Keratinocyte (primary cell): ENCODE data around the gene MAP7. TPM values are rescaled to one million over a fixed set of nuclear protein-coding genes. Genes with fewer than 3 reads are reported as not detected.

ENCODE experiments used
- DNase-seq: peaks from one replicate; pipeline ENCODE4 v3.0.0-alpha.2; 2011; ENCODE audit warnings: low read depth, missing footprints, low spot score
- FAIRE-seq: peaks from 2 replicates; lab custom pipeline; 2011; peaks lifted over from hg19 to GRCh38; lab: Jason Lieb, UNC
- H2AFZ ChIP-seq: 2 replicates; pipeline ENCODE4 v1.6.0; 2012; ENCODE audit warnings: low read length, control low read depth, inconsistent platforms; ENCODE audit not compliant: control insufficient read depth
- H3K27ac ChIP-seq: 2 replicates; pipeline ENCODE4 v1.5.1; 2011; ENCODE audit warnings: low read length; ENCODE audit not compliant: control insufficient read depth, insufficient read depth
- H3K27me3 ChIP-seq: 3 replicates; pipeline ENCODE4 v1.6.0; 2011; ENCODE audit warnings: low read length; ENCODE audit not compliant: control insufficient read depth, insufficient read depth; ENCODE audit errors: extremely low read depth
- H3K36me3 ChIP-seq, 2 experiments: 2 replicates in 1 of 2; 3 replicates in 1 of 2; pipeline ENCODE4 v1.5.1; 2011; ENCODE audit warnings: low read length in 2 of 2, mild to moderate bottlenecking in 1 of 2; ENCODE audit not compliant: control insufficient read depth in 2 of 2, insufficient read depth in 2 of 2; ENCODE audit errors: extremely low read depth in 1 of 2
- H3K4me1 ChIP-seq: 3 replicates; pipeline ENCODE4 v1.5.1; 2011; ENCODE audit warnings: low read length; ENCODE audit not compliant: control insufficient read depth, insufficient read depth; ENCODE audit errors: extremely low read depth
- H3K4me2 ChIP-seq: 3 replicates; pipeline ENCODE4 v1.6.0; 2011; ENCODE audit warnings: low read depth, low read length; ENCODE audit not compliant: control insufficient read depth, insufficient read depth; ENCODE audit errors: extremely low read depth
- H3K4me3 ChIP-seq, 3 experiments: fragments of 200-600 bp in 1 of 3; sonication (generic) in 1 of 3; 2 replicates in 2 of 3; 3 replicates in 1 of 3; pipeline ENCODE4 v1.5.1; 2011 to 2016; ENCODE audit warnings: low read length in 3 of 3, mild to moderate bottlenecking in 3 of 3, control low read depth in 2 of 3, inconsistent platforms in 1 of 3, low read depth in 1 of 3, mixed read lengths in 1 of 3, mixed run types in 1 of 3, moderate library complexity in 1 of 3; ENCODE audit not compliant: control insufficient read depth in 2 of 3, insufficient read depth in 2 of 3; ENCODE audit errors: extremely low read depth in 1 of 3
- H3K79me2 ChIP-seq: 2 replicates; pipeline ENCODE4 v1.6.0; 2012; ENCODE audit warnings: low read length; ENCODE audit not compliant: control insufficient read depth, insufficient read depth
- H3K9ac ChIP-seq: 3 replicates; pipeline ENCODE4 v1.6.0; 2011; ENCODE audit warnings: low read length; ENCODE audit not compliant: control insufficient read depth, insufficient read depth; ENCODE audit errors: extremely low read depth
- H3K9me1 ChIP-seq: 3 replicates; pipeline ENCODE4 v1.6.0; 2011; ENCODE audit warnings: low read length; ENCODE audit not compliant: control insufficient read depth, insufficient read depth; ENCODE audit errors: extremely low read depth
- H3K9me3 ChIP-seq: 2 replicates; pipeline ENCODE4 v1.5.1; 2012; ENCODE audit warnings: low read depth, low read length; ENCODE audit not compliant: control insufficient read depth
- H4K20me1 ChIP-seq: 3 replicates; pipeline ENCODE4 v1.6.0; 2011; ENCODE audit warnings: low read length; ENCODE audit not compliant: control insufficient read depth, insufficient read depth; ENCODE audit errors: extremely low read depth
- EZH2 ChIP-seq: IDR thresholded peaks from one replicate; pipeline ENCODE4 v1.6.1; 2012; ENCODE audit warnings: inconsistent platforms, mild to moderate bottlenecking, low read length, moderate library complexity
- dilution Hi-C: fragments of 300-500 bp; cut with MboI; formaldehyde crosslinking; loops from one replicate; pipeline ENCODE4 v1.7.0; 2020; ENCODE audit warnings: low sequenced_read_pairs; ENCODE audit not compliant: extremely low pct_ligation_motif_present
- polyA plus RNA-seq, 5 experiments: library from polyadenylated mRNA; depleted of rRNA in 3 of 5; stranded (reverse) in 3 of 5; stranded (forward) in 1 of 5; unstranded in 1 of 5; fragments of >200 nt; gene quantifications; 1 replicate in 1 of 5; 2 replicates in 3 of 5; 3 replicates in 1 of 5; pipeline versions ENCODE4 v1.2.1 to v1.2.3, GENCODE V29; 2011 to 2012; ENCODE audit warnings: missing spikeins in 2 of 5, low read depth in 1 of 5, low replicate concordance in 1 of 5
- TF ChIP-seq, protein P1 (sequence below), 3 experiments: IDR thresholded peaks in 1 of 3; conservative IDR thresholded peaks in 1 of 3; optimal IDR thresholded peaks in 1 of 3; 2 replicates in 2 of 3; 3 replicates in 1 of 3; pipeline versions ENCODE3 to v1.5.1; 2011; ENCODE audit warnings: low read length in 3 of 3, mild to moderate bottlenecking in 3 of 3, moderate library complexity in 2 of 3, control low read depth in 1 of 3, inconsistent platforms in 1 of 3; ENCODE audit not compliant: insufficient read depth in 2 of 3; ENCODE audit errors: extremely low read depth in 1 of 3

Gene MAP7
- polyA plus RNA-seq, 1 donor (not counting 4 experiments of a cell fraction or from before 2014, with no cell fraction given) = 11.8 TPM

DNA sequence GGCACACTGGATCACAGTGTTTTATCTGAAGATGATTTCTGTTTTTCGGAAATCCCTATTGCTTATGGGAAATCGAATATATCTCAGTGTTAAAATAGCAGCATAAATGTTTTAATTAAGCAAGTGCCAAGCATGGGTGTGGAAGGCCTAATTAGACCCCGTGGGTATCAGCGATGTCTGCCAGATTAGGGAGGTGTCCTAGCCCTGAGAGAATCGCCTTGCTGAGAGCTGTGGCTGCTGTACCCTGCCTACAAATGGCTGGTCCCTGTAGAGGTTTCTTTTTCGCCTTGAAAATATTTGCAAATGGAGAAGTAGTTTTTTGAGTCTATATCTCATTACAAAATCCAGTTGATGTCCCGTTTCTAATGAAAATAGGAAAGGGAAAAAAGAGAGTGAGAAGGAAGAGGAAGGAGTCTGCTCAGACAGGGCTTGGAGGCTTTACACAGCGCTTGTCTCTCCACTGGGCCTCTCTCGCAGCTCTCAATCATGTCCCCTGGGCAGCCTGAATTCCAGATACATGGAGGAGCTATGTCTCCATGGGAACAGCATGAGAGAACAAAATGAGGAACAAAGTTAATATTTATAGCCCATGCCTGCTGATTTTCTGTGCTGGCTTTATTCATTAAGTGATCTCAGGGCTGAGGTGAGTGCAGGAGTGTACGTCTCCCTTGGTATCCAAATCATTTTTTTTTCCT lies 225.4 kb downstream of the MAP7 start:
- Histone ChIP-seq H3K4me3 (no peak overlapping the region), H3K9me1 (no peaks in the 10 kb centered on the region), H3K4me1 (no peaks in the 10 kb centered on the region), H2AFZ (peak overlapping the region; percentile 39), H3K36me3 (no peaks in the 10 kb centered on the region), H4K20me1 (no peaks in the 10 kb centered on the region), H3K4me2 (no peak overlapping the region), H3K27ac (no peak overlapping the region), H3K27me3 (no peaks in the 10 kb centered on the region), H3K9me3 (no peaks in the 10 kb centered on the region), H3K9ac (no peak overlapping the region), H3K79me2 (no peaks in the 10 kb centered on the region)
- FAIRE-seq = no peak
- dilution Hi-C loops = no loop called here
- TF ChIP-seq EZH2 = no peak
- TF ChIP-seq, protein P1, sequence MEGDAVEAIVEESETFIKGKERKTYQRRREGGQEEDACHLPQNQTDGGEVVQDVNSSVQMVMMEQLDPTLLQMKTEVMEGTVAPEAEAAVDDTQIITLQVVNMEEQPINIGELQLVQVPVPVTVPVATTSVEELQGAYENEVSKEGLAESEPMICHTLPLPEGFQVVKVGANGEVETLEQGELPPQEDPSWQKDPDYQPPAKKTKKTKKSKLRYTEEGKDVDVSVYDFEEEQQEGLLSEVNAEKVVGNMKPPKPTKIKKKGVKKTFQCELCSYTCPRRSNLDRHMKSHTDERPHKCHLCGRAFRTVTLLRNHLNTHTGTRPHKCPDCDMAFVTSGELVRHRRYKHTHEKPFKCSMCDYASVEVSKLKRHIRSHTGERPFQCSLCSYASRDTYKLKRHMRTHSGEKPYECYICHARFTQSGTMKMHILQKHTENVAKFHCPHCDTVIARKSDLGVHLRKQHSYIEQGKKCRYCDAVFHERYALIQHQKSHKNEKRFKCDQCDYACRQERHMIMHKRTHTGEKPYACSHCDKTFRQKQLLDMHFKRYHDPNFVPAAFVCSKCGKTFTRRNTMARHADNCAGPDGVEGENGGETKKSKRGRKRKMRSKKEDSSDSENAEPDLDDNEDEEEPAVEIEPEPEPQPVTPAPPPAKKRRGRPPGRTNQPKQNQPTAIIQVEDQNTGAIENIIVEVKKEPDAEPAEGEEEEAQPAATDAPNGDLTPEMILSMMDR (optimal IDR thresholded peaks at IDR 0.05 in 1 of 3, IDR thresholded peaks at IDR 0.05 in 1 of 3, conservative IDR thresholded peaks at IDR 0.05 in 1 of 3; ENCODE audit: extremely low read depth in 1 of 3, insufficient read depth in 2 of 3, low read length in 3 of 3) = no peak
- DNase-seq = no peak

DNA sequence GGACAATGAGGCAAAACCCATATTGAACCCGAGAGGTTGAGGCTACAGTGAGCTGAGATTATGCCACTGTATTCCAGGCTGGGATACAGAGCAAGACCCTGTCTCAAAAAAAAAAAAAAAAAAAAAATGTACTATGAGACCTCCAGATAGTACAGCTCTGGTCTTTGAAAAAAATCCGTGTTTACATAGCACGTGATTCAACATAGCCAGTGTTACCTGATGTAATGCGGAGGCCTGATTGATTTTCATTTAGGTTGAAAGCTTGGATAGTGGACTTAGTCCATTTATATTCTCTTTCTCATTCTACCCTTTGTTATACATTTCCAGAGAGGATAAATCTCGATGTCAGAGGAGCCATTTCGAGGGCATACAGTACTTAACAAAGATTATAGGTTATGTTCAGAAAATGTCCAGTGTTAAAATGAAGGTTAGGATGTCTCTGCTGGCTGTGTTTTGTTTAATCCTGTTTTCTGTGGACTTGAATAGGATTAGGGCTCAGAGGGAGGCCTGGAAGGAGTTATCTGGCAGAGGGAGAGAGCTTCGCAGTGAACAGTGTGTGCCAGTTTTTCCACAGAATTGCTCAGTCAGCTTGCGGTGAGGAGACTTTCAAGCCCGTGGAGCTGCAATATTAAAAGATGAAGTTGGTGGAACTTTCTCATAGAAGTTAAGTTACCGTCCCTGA lies 226.7 kb downstream of the MAP7 start:
- no peaks in the 10 kb centered on the region for H4K20me1 ChIP-seq
- peak overlapping the region; percentile 16 for H2AFZ ChIP-seq
- H3K9me3 ChIP-seq = no peaks in the 10 kb centered on the region
- no peak overlapping the region for H3K4me3 ChIP-seq
- no peaks in the 10 kb centered on the region for H3K9me1 ChIP-seq
- H3K79me2 ChIP-seq = no peaks in the 10 kb centered on the region
- H3K4me2 ChIP-seq = no peak overlapping the region
- no peak for DNase-seq
- TF ChIP-seq EZH2 = no peak
- TF ChIP-seq, protein P1 (optimal IDR thresholded peaks at IDR 0.05 in 1 of 3, IDR thresholded peaks at IDR 0.05 in 1 of 3, conservative IDR thresholded peaks at IDR 0.05 in 1 of 3; ENCODE audit: extremely low read depth in 1 of 3, insufficient read depth in 2 of 3, low read length in 3 of 3) = no peak
- no peaks in the 10 kb centered on the region for H3K4me1 ChIP-seq
- no peak for FAIRE-seq
- H3K27ac ChIP-seq = no peak overlapping the region
- dilution Hi-C loops = no loop called here
- H3K9ac ChIP-seq = no peak overlapping the region
- H3K36me3 ChIP-seq = no peaks in the 10 kb centered on the region
- H3K27me3 ChIP-seq = no peaks in the 10 kb centered on the region
